ENCODE data around the gene TIGD2. TPM values are rescaled to one million over a fixed set of nuclear protein-coding genes. Genes with fewer than 3 reads are reported as not detected.

Gene TIGD2
- total and polyA plus RNA-seq, 2 donors (not counting 3 experiments of a cell fraction or from before 2014, with no cell fraction given): 1.1 to 5.0 TPM

DNA sequence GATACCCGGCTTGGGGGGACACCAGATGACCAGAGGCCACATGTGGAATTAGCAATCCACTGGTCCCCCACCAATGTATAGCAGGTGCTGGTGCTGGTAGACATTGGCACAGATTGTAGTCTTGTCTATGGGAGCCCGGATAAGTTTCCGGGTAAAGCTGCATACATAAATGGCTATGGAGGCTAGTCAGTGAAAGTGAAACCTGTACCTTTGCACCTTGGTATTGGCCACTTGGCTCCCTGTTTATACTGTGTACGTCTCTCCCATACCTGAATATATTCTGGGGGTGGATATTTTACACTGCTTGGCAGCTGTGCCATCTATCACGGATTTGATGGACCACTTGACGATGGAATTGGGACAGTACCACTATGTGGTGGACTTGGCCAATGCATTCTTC lies 5.6 kb upstream of the TIGD2 start:
- Histone ChIP-seq H3K36me3 (ENCODE audit: control insufficient read depth in 2 of 2, extremely low read depth in 1 of 2, insufficient read depth in 2 of 2, low read length in 2 of 2) (no peaks in the 10 kb centered on the region), H3K79me2 (ENCODE audit: control insufficient read depth, insufficient read depth, low read length) (no peaks in the 10 kb centered on the region), H4K20me1 (replicated peaks; ENCODE audit: control insufficient read depth, extremely low read depth, insufficient read depth, low read length) (no peaks in the 10 kb centered on the region), H3K27me3 (ENCODE audit: control insufficient read depth in 2 of 2, insufficient read depth in 2 of 2, low read length in 2 of 2) (peaks cover 18 to 21% of the 10 kb centered on the region in 2 experiments), H3K9me1 (replicated peaks; ENCODE audit: control insufficient read depth, extremely low read depth, insufficient read depth, low read length) (no peaks in the 10 kb centered on the region), H3K9ac (replicated peaks; ENCODE audit: extremely low read depth, insufficient read depth, low read length) (no peak overlapping the region), H3K4me1 (ENCODE audit: control insufficient read depth, extremely low read depth, insufficient read depth, low read length) (peaks cover 5% of the 10 kb centered on the region), H3K27ac (ENCODE audit: insufficient read depth, low read depth, low read length) (no peak overlapping the region), H3K9me3 (replicated peaks; ENCODE audit: control insufficient read depth, insufficient read depth, low read length) (no peaks in the 10 kb centered on the region), H3K4me2 (ENCODE audit: insufficient read depth, low read length) (no peak overlapping the region), H3K4me3 (replicated peaks in 1 of 3; ENCODE audit: insufficient read depth in 1 of 3, low read depth in 1 of 3, low read length in 3 of 3) (no peak overlapping the region), H2AFZ (ENCODE audit: low read depth, low read length) (no peak overlapping the region)
- intact Hi-C loops (cut with micrococcal nuclease) (no loop called here), dilution Hi-C loops (cut with MboI; ENCODE audit: extremely low pct_ligation_motif_present, low sequenced_read_pairs) (no loop called here)
- no peak for FAIRE-seq
- no peak for TF ChIP-seq FOS (IDR thresholded peaks at IDR 0.05; ENCODE audit: borderline replicate concordance, insufficient read depth, low read length)
- TF ChIP-seq GATA2 (IDR thresholded peaks at IDR 0.05; ENCODE audit: insufficient read depth, insufficient read length, low read depth, low read length): no peak
- TF ChIP-seq EZH2 (IDR thresholded peaks at IDR 0.05; ENCODE audit: borderline replicate concordance, low read depth, low read length, severe bottlenecking): no peak
- TF ChIP-seq CTCF (IDR thresholded peaks at IDR 0.05; ENCODE audit: extremely low read depth in 1 of 2, insufficient read depth in 1 of 2, low read depth in 1 of 2, low read length in 2 of 2): no peak
- DNase-seq (ENCODE audit: low read depth, low spot score): no peak
- ChIA-PET CTCF (no interaction called here), POLR2A (no interaction called here)
- no TSS peak for BruUV-seq (replicated peaks)

- intact Hi-C loops (cut with micrococcal nuclease): no loop called here
- Histone ChIP-seq H3K9me1 (replicated peaks; ENCODE audit: control insufficient read depth, extremely low read depth, insufficient read depth, low read length) (no peaks in the 10 kb centered on the region), H3K4me2 (ENCODE audit: insufficient read depth, low read length) (no peak overlapping the region), H4K20me1 (replicated peaks; ENCODE audit: control insufficient read depth, extremely low read depth, insufficient read depth, low read length) (no peaks in the 10 kb centered on the region), H3K4me1 (ENCODE audit: control insufficient read depth, extremely low read depth, insufficient read depth, low read length) (peaks cover 13% of the 10 kb centered on the region), H3K9me3 (replicated peaks; ENCODE audit: control insufficient read depth, insufficient read depth, low read length) (no peaks in the 10 kb centered on the region), H3K27me3 (ENCODE audit: control insufficient read depth in 2 of 2, insufficient read depth in 2 of 2, low read length in 2 of 2) (peaks cover 13 to 22% of the 10 kb centered on the region in 2 experiments), H3K9ac (replicated peaks; ENCODE audit: extremely low read depth, insufficient read depth, low read length) (no peak overlapping the region), H3K27ac (ENCODE audit: insufficient read depth, low read depth, low read length) (no peak overlapping the region), H3K36me3 (ENCODE audit: control insufficient read depth in 2 of 2, extremely low read depth in 1 of 2, insufficient read depth in 2 of 2, low read length in 2 of 2) (no peaks in the 10 kb centered on the region), H3K4me3 (replicated peaks in 1 of 3; ENCODE audit: insufficient read depth in 1 of 3, low read depth in 1 of 3, low read length in 3 of 3) (no peak overlapping the region), H2AFZ (ENCODE audit: low read depth, low read length) (no peak overlapping the region), H3K79me2 (ENCODE audit: control insufficient read depth, insufficient read depth, low read length) (no peaks in the 10 kb centered on the region)
- ChIA-PET CTCF (no interaction called here), POLR2A (no interaction called here)
- dilution Hi-C loops (cut with MboI; ENCODE audit: extremely low pct_ligation_motif_present, low sequenced_read_pairs): no loop called here
- DNase-seq (ENCODE audit: low read depth, low spot score) (no peak), FAIRE-seq (no peak)
- BruUV-seq (replicated peaks): no TSS peak
- TF ChIP-seq JUN (IDR thresholded peaks at IDR 0.05; ENCODE audit: borderline replicate concordance, insufficient read depth, insufficient read length, low read depth) (no peak), EZH2 (IDR thresholded peaks at IDR 0.05; ENCODE audit: borderline replicate concordance, low read depth, low read length, severe bottlenecking) (no peak), GATA2 (IDR thresholded peaks at IDR 0.05; ENCODE audit: insufficient read depth, insufficient read length, low read depth, low read length) (no peak), POLR2AphosphoS5 (IDR thresholded peaks at IDR 0.05; ENCODE audit: insufficient read depth, low read depth, low read length) (no peak), FOS (IDR thresholded peaks at IDR 0.05; ENCODE audit: borderline replicate concordance, insufficient read depth, low read length) (no peak), MAX (IDR thresholded peaks at IDR 0.05; ENCODE audit: insufficient read depth, insufficient read length) (no peak), CTCF (IDR thresholded peaks at IDR 0.05; ENCODE audit: extremely low read depth in 1 of 2, insufficient read depth in 1 of 2, low read depth in 1 of 2, low read length in 2 of 2) (no peak), MYC (IDR thresholded peaks at IDR 0.05; ENCODE audit: low read depth, low read length) (no peak), POLR2A (IDR thresholded peaks at IDR 0.05; ENCODE audit: low read depth, low read length) (no peak)
Measured at GRCh38 chr4:89108091-89108490, 3.2 kb upstream of the TIGD2 start.
